Hematopoietic multipotent progenitor cell treated with erythropoietin and hydrocortisone succinate and interleukin-3 and kit ligand, for 17 days (in vitro differentiated cells): ENCODE measurements around the gene EXT2.

Experiments
- DNase-seq: peaks from one replicate; pipeline ENCODE4 v3.0.0-alpha.2; 2015; ENCODE audit warnings: low spot score

Gene EXT2

GRCh38 chr11:44267006-44267749 lies 171.7 kb downstream of the EXT2 start:
- no peak for DNase-seq

- no peak for DNase-seq
These were observed 172.5 kb downstream of the EXT2 start for GRCh38 chr11:44267750-44268613.

GRCh38 chr11:44268614-44269080 lies 173.2 kb downstream of the EXT2 start:
- no peak for DNase-seq

GRCh38 chr11:44269369-44270351 lies 174.2 kb downstream of the EXT2 start:
- no peak for DNase-seq

GRCh38 chr11:44270403-44271273 lies 175.2 kb downstream of the EXT2 start:
- DNase-seq, result no peak

- DNase-seq, result no peak
These were observed 175.8 kb downstream of the EXT2 start for GRCh38 chr11:44271286-44271685.

DNA sequence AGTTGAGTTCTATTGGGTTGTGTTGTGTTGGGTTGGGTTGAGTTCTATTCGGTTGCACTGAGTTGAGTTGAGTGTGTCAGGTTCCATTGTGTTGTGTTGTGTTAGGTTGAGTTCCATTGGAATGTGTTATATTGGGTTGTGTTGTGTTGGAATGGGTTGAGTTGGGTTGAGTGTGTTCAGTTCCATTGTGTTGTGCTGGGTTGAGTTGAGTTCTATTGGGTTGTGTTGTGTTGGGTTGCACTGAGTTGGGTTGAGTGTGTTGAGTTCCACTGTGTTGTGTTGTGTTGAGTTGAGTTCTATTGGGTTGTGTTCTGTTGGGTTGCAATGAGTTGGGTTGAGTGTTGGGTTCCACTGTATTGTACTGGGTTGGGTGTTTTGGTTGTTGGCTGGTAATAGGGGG lies 178.9 kb downstream of the EXT2 start:
- no peak for DNase-seq

DNA sequence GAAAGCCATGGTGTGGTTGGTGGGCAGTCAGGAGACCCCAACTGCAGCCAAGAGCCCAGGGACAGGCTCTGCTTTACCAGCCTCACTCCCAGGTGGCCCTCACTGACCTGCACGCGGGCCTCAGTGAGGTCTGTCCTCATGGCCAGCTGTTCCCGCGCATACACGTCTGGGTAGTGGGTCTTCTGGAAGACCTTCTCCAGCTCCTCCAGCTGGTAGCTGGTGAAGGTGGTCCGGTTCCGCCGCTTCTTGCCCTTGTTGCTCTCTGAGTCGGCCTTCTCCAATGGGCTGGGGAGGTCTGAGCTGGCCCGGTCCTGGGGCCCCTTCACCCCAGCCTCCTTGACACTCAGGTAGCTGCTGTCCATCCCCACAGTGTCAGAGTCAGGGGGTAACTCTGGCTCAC lies 179.8 kb downstream of the EXT2 start:
- no peak for DNase-seq

DNA sequence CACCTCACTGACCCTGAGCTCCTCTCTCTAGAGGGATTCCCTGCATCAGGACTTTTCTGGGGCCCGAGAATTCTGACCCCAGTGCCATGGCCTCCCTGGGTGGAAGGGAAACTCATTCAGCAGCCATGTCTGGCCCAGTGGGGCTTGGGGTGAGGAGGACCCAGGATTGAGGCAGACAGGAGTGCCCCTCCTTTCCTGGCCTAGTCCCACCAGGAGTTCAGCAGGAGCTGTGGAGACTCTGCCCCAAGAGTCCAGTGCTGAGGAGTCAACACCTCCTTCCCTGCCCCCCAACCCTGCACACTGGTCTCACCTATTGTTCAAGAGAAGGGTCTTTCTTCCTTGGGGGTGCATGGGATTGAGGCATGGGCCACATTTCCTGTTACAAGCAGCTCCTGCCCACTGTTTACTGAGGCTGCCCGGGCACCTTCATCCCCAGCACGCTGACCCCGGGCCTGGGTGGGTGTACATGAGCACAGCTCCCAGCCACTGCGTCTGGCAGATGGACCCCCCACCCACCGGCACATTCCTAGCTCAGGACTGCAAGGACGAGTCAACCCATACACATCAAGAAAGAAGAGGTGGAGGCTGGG lies 180.6 kb downstream of the EXT2 start:
- DNase-seq, result no peak

DNA sequence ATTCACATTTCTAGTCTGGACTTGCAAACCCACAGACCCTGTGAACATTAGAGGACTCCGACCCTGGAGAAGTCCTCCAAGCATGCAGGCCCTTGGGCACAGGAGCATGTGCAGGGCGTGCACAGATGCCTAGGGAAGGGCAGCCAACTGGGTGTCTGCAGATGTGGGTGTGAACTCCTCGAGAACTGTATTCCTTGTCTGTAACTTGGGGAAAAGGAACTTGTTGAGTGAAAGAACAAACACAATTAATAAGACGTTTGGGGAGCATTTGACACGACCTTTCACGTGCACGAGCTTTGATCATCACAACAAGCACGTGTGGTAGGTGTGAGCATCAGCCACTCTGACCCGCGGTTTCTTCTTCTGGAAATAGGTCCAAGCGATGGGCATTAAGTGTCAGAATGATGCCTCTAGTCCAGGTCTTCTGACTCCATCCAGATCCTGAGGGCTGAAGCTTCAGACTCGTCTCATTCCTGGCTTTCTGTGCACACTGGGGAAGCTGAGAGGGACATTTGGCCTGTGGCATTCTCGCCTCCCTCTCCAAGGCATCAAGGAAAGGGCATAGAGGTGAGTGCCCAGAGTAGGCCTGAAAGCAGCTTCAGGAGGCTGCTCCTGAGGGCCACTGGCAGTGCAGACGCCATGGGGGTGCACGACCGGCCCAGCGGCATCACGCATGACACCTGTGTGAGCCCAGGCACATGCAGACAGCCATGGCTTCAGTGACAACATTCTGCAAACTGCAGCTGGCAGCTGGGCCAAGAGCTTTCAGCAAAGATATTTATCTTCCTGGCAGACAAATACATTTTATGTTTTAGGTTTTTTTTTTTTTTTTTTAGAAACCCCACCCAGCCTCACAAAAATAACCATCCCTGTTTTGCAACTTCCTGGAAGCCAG lies 182.0 kb downstream of the EXT2 start:
- no peak for DNase-seq

DNA sequence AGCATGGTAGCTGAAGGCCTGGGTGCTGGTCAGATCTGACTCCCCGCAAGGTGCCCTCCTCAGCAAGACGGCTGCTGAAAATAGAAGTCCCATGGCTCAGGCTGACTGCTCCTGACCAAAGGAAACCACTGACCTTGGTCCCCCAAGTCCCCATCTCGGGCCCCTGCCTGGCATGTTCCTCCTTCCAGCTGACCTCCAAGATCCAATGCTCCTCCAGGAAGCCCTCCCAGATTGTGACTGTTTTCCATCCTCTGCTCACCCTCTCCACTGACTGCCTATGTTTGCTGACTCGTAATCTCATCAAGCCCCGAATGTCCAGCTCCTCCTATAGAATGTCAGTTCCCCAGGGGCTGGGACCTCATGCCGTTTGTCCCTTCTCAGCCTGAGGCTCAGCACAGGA lies 184.0 kb downstream of the EXT2 start:
- DNase-seq, result no peak

GRCh38 chr11:44280257-44280656 lies 184.8 kb downstream of the EXT2 start:
- DNase-seq, result no peak

DNA sequence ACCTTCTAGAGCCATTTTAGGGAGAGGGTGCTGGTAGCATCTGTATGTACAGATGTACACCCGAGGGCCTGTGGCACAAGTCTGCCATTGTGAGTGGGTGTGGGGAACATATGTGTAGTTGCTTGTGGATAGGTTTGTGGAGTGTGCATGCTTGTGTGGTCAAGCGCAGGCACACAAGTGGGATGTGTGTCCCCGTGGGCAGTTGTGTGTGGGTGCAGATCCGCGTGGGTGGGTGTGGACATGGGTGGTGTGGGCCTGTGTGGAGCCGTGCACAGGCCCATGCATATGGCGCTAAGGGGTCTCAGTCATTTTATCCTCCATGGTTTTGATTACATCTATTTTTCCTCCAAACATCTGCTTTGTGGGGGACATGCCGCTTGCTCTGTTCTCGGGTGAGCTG lies 185.7 kb downstream of the EXT2 start:
- DNase-seq, result no peak

DNA sequence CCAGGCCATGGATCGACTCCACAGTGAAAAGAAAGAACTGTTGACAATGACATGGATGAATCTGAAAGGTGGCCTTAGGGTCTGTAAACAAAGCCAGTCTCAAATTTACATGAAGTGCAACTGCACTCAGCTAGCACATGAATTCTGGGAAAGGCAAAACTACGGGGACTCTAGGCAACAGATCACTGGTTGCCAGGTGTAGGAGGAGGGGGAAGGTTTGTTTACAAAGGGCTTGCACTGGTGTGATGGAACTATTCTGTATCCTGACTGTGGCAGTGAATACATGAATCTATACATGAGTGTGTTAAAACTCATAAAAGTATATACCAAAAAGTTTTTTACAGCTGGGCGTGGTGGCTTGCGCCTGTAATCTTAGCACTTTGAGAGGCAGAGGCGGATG lies 187.1 kb downstream of the EXT2 start:
- DNase-seq, result no peak

GRCh38 chr11:44285756-44286155 lies 190.3 kb downstream of the EXT2 start:
- no peak for DNase-seq

- DNase-seq, result peak; percentile 60
These were observed 190.9 kb downstream of the EXT2 start for GRCh38 chr11:44286268-44286880.

DNA sequence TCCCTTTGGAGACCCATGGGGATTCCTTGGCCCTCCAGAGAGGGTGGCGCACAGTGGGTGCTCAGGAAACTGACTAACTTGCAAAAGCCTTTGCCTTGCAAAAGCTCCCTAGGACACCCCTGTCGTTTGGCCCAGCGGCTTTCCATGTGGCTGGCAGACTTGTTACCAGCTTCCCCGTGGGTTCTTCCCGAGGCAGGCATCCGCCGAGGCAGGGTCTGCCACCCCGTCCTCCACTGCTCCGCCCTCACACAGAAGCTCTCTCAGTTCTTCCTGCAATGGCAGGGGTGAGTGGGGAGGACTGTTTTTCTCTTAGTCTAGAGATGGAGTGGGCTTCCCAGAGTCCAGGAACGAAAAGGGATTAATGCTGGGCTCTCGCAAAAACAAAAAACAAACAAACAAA lies 191.4 kb downstream of the EXT2 start:
- DNase-seq, result no peak

DNA sequence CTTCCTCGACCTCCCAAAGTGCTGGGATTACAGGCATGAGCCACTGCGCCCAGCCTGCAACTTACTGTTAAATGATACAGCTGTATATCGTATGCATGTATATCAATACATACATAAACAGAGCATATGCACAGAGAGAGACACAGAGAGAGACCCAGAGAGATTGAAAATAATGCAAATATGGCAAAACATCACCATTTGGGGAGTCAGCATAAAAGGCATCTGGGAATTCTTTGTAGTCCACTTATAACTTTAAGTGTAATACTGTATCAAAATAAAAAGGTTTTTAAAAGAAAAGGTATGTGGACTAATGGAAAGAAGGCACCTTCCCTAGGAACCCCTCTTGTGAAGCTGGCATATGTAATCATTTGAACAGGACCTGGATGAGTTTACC lies 192.7 kb downstream of the EXT2 start:
- no peak for DNase-seq

DNA sequence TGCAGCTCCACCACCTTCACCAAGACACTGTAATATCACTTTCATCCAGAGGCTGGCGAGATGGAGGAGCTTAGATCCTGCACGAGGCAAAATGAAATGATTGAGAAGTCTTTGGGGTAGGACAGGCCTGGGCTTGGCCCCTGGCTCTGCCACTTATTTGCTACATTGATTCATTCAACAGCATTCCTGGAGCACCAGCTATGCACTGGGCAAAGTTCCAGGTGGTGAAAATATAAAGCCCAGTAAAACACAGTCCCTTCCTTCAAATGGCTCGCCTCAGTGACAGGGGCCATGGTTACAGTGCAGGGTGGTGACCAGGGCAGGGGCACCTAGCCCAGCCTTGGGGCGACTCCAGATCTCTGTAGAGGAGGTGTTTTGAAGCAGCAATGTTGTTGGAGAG lies 194.7 kb downstream of the EXT2 start:
- DNase-seq, result no peak
